Hematopoietic multipotent progenitor cell treated with erythropoietin and hydrocortisone succinate and interleukin-3 and kit ligand, for 8 days (in vitro differentiated cells): ENCODE results near the gene KRTAP10-8.
"Not testable (repeated sequence)": the region's sequence is repeated elsewhere in the genome, so short reads cannot be mapped to it uniquely, and the experiment has no call there.

Source experiments
- DNase-seq: peaks from one replicate; pipeline ENCODE4 v3.0.0-alpha.2; 2015

The KRTAP10-8 gene

GRCh38 chr21:44612029-44612486 is at the start of gene KRTAP10-8:
Gene KRTAP10-8 (plus strand): TSS chr21:44612079. CDS start chr21:44612101, 22 bp downstream.
- DNase-seq, result no peak

GRCh38 chr21:44564099-44564498 is 47.8 kb upstream of the KRTAP10-8 start:
- DNase-seq, result no peak

GRCh38 chr21:44564886-44565598 is 46.8 kb upstream of the KRTAP10-8 start:
- DNase-seq, result no peak

- no peak for DNase-seq
Observed at GRCh38 chr21:44566403-44566802, 45.5 kb upstream of the KRTAP10-8 start.

- DNase-seq, result no peak
Observed at GRCh38 chr21:44567481-44568171, 44.3 kb upstream of the KRTAP10-8 start.

- DNase-seq, result no peak
Observed at GRCh38 chr21:44568261-44568660, 43.6 kb upstream of the KRTAP10-8 start.

GRCh38 chr21:44568667-44569556 is 43.0 kb upstream of the KRTAP10-8 start:
- DNase-seq, result no peak

- DNase-seq, result no peak
Observed at GRCh38 chr21:44569861-44570517, 41.9 kb upstream of the KRTAP10-8 start.

- no peak for DNase-seq
Observed at GRCh38 chr21:44571296-44571695, 40.6 kb upstream of the KRTAP10-8 start.

GRCh38 chr21:44571844-44572782 is 39.8 kb upstream of the KRTAP10-8 start:
- DNase-seq, result no peak

- DNase-seq, result no peak
Observed at GRCh38 chr21:44572959-44573583, 38.8 kb upstream of the KRTAP10-8 start.

GRCh38 chr21:44573630-44574456 is 38.0 kb upstream of the KRTAP10-8 start, which contains the start of gene KRTAP10-4:
Gene KRTAP10-4 (plus strand): TSS chr21:44573729. CDS start chr21:44573759, 30 bp downstream.
- DNase-seq, result not testable (repeated sequence)

GRCh38 chr21:44574457-44575306 is 37.2 kb upstream of the KRTAP10-8 start:
- no peak for DNase-seq

- DNase-seq, result no peak
Observed at GRCh38 chr21:44575307-44576024, 36.4 kb upstream of the KRTAP10-8 start.

- DNase-seq, result no peak
Observed at GRCh38 chr21:44576025-44576420, 35.9 kb upstream of the KRTAP10-8 start.

GRCh38 chr21:44578371-44579055 is 33.4 kb upstream of the KRTAP10-8 start:
- DNase-seq, result no peak

GRCh38 chr21:44579056-44579832 is 32.6 kb upstream of the KRTAP10-8 start:
- DNase-seq, result no peak
